Cardiac muscle cell (in vitro differentiated cells and primary cell): ENCODE data around the gene PSAP. TPM values are rescaled to one million over a fixed set of nuclear protein-coding genes. Genes with fewer than 3 reads are reported as not detected.

Experiments used
- DNase-seq, 2 donors: peaks; one replicate each; pipeline versions ENCODE4 v3.0.0 to v3.0.0-alpha.2; 2010 to 2017; ENCODE audit warnings: low read depth in 1 of 2, low spot score in 1 of 2
- H3K27ac ChIP-seq: fragments of 200-600 bp; sonication (generic); 2 replicates; pipeline ENCODE4 v1.5.1; 2016
- H3K27me3 ChIP-seq: fragments of 200-600 bp; sonication (generic); 2 replicates; pipeline ENCODE4 v1.6.0; 2016; ENCODE audit warnings: control low read depth
- H3K36me3 ChIP-seq: fragments of 200-600 bp; sonication (generic); 2 replicates; pipeline ENCODE4 v1.5.1; 2016; ENCODE audit warnings: control low read depth
- H3K4me1 ChIP-seq: fragments of 200-600 bp; sonication (generic); 2 replicates; pipeline ENCODE4 v1.8.1; 2017; ENCODE audit warnings: low read depth, mild to moderate bottlenecking, mixed run types
- H3K4me3 ChIP-seq: fragments of 200-600 bp; sonication (generic); 2 replicates; pipeline ENCODE4 v1.5.1; 2016; ENCODE audit warnings: mild to moderate bottlenecking
- H3K9me3 ChIP-seq: fragments of 200-600 bp; sonication (generic); 2 replicates; pipeline ENCODE4 v1.5.1; 2017; ENCODE audit warnings: low read depth, mild to moderate bottlenecking, control low read depth
- CTCF ChIP-seq: IDR thresholded peaks from 2 replicates; pipeline ENCODE4 v1.5.1; 2012; ENCODE audit warnings: low read depth, mild to moderate bottlenecking, low read length
- polyA plus RNA-seq: library from polyadenylated mRNA; unstranded; fragments of >200 nt; fragmentation: Nextera tagmentation; extraction: Ambion mirVana; gene quantifications from 2 replicates; pipeline ENCODE4 v1.2.1, GENCODE V29; 2016
- total RNA-seq: library from RNA; depleted of rRNA; stranded (reverse); fragments of >200 nt; gene quantifications from 2 replicates; pipeline ENCODE4 v1.2.3, GENCODE V29; 2016

Gene PSAP
- total and polyA plus RNA-seq, 2 experiments from 2014 or later: 624 to 844 TPM

- peak in 1 of 2 donors; percentile 16 for DNase-seq
- Histone ChIP-seq H3K27ac (peak overlapping the region; percentile 89), H3K4me1 (peaks cover 54% of the 10 kb centered on the region), H3K36me3 (no peaks in the 10 kb centered on the region), H3K4me3 (no peak overlapping the region), H3K27me3 (no peaks in the 10 kb centered on the region), H3K9me3 (no peaks in the 10 kb centered on the region)
- TF ChIP-seq CTCF: no peak
These were observed 12.5 kb downstream of the PSAP start for GRCh38 chr10:71838264-71839211.

GRCh38 chr10:71837098-71837827, 13.8 kb downstream of the PSAP start:
- H3K36me3 ChIP-seq: no peaks in the 10 kb centered on the region
- no peak overlapping the region for H3K4me3 ChIP-seq
- H3K27ac ChIP-seq: peak overlapping the region; percentile 49
- DNase-seq: peak in 1 of 2 donors; percentile 52
- H3K4me1 ChIP-seq: peaks cover 43% of the 10 kb centered on the region
- H3K27me3 ChIP-seq: no peaks in the 10 kb centered on the region
- H3K9me3 ChIP-seq: no peaks in the 10 kb centered on the region
- peak; percentile 41 for TF ChIP-seq CTCF

GRCh38 chr10:71836596-71836974, 14.5 kb downstream of the PSAP start:
- TF ChIP-seq CTCF: no peak
- H3K36me3 ChIP-seq: no peaks in the 10 kb centered on the region
- no peaks in the 10 kb centered on the region for H3K27me3 ChIP-seq
- peak in 1 of 2 donors; percentile 27 for DNase-seq
- H3K4me1 ChIP-seq: peaks cover 43% of the 10 kb centered on the region
- no peaks in the 10 kb centered on the region for H3K9me3 ChIP-seq
- H3K27ac ChIP-seq: peak overlapping the region; percentile 49
- no peak overlapping the region for H3K4me3 ChIP-seq

GRCh38 chr10:71835671-71836595, 15.1 kb downstream of the PSAP start:
- H3K9me3 ChIP-seq: no peaks in the 10 kb centered on the region
- H3K4me3 ChIP-seq: no peak overlapping the region
- peak overlapping the region; percentile 49 for H3K27ac ChIP-seq
- H3K36me3 ChIP-seq: peaks cover 2% of the 10 kb centered on the region
- DNase-seq: peak; percentile 46 to 96
- TF ChIP-seq CTCF: no peak
- peaks cover 39% of the 10 kb centered on the region for H3K4me1 ChIP-seq
- H3K27me3 ChIP-seq: no peaks in the 10 kb centered on the region

GRCh38 chr10:71834343-71834674, 16.7 kb downstream of the PSAP start:
- Histone ChIP-seq H3K27me3 (no peaks in the 10 kb centered on the region), H3K27ac (no peak overlapping the region), H3K4me1 (peaks cover 26% of the 10 kb centered on the region), H3K4me3 (no peak overlapping the region), H3K36me3 (peaks cover 16% of the 10 kb centered on the region), H3K9me3 (no peaks in the 10 kb centered on the region)
- DNase-seq: no peak
- no peak for TF ChIP-seq CTCF
